ENCODE measurements around the gene AFM. TPM values are rescaled to one million over a fixed set of nuclear protein-coding genes. Genes with fewer than 3 reads are reported as not detected.

Gene AFM
- total RNA-seq, 1 donor from 2014 or later = not detected

- Histone ChIP-seq H3K4me3 (ENCODE audit: low read depth, low read length) (no peak within 1 kb of the TSS), H3K36me3 (ENCODE audit: control insufficient read depth, insufficient read depth, low read length) (no peaks in the 10 kb centered on the region), H3K27me3 (ENCODE audit: control insufficient read depth, insufficient read depth, low read length) (no peaks in the 10 kb centered on the region)
- no peak for TF ChIP-seq CTCF (IDR thresholded peaks at IDR 0.05; ENCODE audit: insufficient read depth, low read length, severe bottlenecking)
- no peak for DNase-seq (ENCODE audit: low read depth)
- FAIRE-seq = no peak
These were observed 45.6 kb upstream of the AFM start, which contains the start of gene AFP for GRCh38 chr4:73435984-73436383. Gene AFP (plus strand): TSS chr4:73436221. CDS start chr4:73436263, 42 bp downstream.

- FAIRE-seq = no peak
- H3K27me3 ChIP-seq (ENCODE audit: control insufficient read depth, insufficient read depth, low read length) = no peaks in the 10 kb centered on the region
These were observed 44.6 kb upstream of the AFM start for GRCh38 chr4:73436674-73437557.

GRCh38 chr4:73437558-73437956 is 44.0 kb upstream of the AFM start:
- no peaks in the 10 kb centered on the region for H3K36me3 ChIP-seq (ENCODE audit: control insufficient read depth, insufficient read depth, low read length)
- TF ChIP-seq CTCF (IDR thresholded peaks at IDR 0.05; ENCODE audit: insufficient read depth, low read length, severe bottlenecking) = no peak
- DNase-seq (ENCODE audit: low read depth) = no peak

More at GRCh38 chr4:73436674-73437557, 44.6 kb upstream of the AFM start:
- Histone ChIP-seq H3K36me3 (ENCODE audit: control insufficient read depth, insufficient read depth, low read length) (no peaks in the 10 kb centered on the region), H3K4me3 (ENCODE audit: low read depth, low read length) (no peak overlapping the region)
- TF ChIP-seq CTCF (IDR thresholded peaks at IDR 0.05; ENCODE audit: insufficient read depth, low read length, severe bottlenecking) = no peak
- DNase-seq (ENCODE audit: low read depth) = no peak

GRCh38 chr4:73438048-73438447 is 43.5 kb upstream of the AFM start:
- H3K4me3 ChIP-seq (ENCODE audit: low read depth, low read length) = no peak overlapping the region
- no peaks in the 10 kb centered on the region for H3K36me3 ChIP-seq (ENCODE audit: control insufficient read depth, insufficient read depth, low read length)
- FAIRE-seq (no peak), DNase-seq (ENCODE audit: low read depth) (no peak)
- no peak for TF ChIP-seq CTCF (IDR thresholded peaks at IDR 0.05; ENCODE audit: insufficient read depth, low read length, severe bottlenecking)
- H3K27me3 ChIP-seq (ENCODE audit: control insufficient read depth, insufficient read depth, low read length) = peaks cover 1% of the 10 kb centered on the region

More at GRCh38 chr4:73437558-73437956, 44.0 kb upstream of the AFM start:
- H3K4me3 ChIP-seq (ENCODE audit: low read depth, low read length) = no peak overlapping the region
- H3K27me3 ChIP-seq (ENCODE audit: control insufficient read depth, insufficient read depth, low read length) = no peaks in the 10 kb centered on the region
- FAIRE-seq = no peak

- no peak for TF ChIP-seq CTCF (IDR thresholded peaks at IDR 0.05; ENCODE audit: insufficient read depth, low read length, severe bottlenecking)
- no peak for DNase-seq (ENCODE audit: low read depth)
- no peak for FAIRE-seq
These were observed 42.8 kb upstream of the AFM start for GRCh38 chr4:73438582-73439215.

More at GRCh38 chr4:73438582-73439215, 42.8 kb upstream of the AFM start:
- peaks cover 1% of the 10 kb centered on the region for H3K27me3 ChIP-seq (ENCODE audit: control insufficient read depth, insufficient read depth, low read length)
- no peak overlapping the region for H3K4me3 ChIP-seq (ENCODE audit: low read depth, low read length)
- H3K36me3 ChIP-seq (ENCODE audit: control insufficient read depth, insufficient read depth, low read length) = no peaks in the 10 kb centered on the region
